ENCODE results near the gene LIX1L.

Gene LIX1L

DNA sequence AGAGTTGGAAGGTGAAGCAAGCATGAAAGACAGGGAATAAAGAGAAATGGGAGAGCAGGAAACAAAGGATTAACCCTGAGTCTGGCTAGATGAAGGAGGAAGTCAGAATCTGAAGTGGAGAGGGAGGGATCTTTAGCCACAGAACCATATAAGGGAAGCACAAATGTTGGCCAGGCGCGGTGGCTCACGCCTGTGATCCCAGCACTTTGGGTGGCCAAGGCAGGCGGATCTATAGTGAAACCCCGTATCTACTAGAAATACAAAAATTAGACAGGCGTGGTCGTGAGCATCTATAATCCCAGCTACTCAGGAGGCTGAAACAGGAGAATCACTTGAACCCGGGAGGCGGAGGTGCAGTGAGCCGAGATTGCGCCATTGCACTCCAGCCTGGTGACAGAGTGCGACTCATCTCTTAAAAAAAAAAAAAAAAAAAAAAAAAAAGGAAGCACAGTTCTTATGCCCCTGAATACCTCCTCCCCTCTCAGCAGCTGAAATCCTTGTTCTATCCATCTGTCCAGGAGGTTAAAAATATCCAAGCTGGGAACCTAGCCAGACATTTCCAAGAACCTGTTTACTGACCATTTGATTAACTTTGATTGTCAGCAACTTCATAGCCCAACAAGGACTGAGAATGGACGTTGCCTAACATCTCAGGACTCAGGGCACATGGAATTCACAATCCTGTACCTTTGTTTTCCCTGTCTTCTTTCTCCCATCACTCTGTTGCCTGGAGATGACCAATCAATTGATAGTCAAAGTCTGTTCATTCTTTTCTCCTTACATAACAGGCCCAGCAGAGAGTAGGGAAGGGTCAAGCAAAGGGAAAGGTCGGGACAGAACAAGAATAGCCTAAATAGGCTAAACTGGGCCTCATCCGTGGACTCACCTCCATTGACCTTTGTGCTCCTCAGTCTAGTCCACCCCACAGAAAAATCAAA lies 28.0 kb upstream of the LIX1L start:
- peak overlapping the region; percentile 92 for H3K27ac ChIP-seq
- DNase-seq (ENCODE audit: low read depth, low spot score): no peak

DNA sequence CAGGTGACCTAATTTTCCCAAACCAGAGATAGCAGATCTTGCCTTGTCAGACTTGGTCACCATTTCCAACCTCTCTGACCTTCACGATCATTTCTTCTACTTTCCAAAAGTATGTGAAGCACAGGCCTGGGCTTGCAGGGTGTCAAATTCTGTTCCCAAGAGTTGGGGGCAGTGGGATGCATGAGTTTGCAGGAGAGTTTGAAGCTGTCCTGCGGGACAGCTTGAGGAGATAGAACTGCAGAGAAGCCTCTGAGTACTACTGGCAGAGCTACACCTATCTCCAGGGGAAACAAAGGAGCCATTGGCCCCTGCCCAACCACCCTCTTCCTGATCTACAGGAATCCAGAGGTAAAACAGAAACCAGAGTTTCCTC lies 27.3 kb upstream of the LIX1L start:
- peak overlapping the region; percentile 92 for H3K27ac ChIP-seq
- DNase-seq (ENCODE audit: low read depth, low spot score): no peak

DNA sequence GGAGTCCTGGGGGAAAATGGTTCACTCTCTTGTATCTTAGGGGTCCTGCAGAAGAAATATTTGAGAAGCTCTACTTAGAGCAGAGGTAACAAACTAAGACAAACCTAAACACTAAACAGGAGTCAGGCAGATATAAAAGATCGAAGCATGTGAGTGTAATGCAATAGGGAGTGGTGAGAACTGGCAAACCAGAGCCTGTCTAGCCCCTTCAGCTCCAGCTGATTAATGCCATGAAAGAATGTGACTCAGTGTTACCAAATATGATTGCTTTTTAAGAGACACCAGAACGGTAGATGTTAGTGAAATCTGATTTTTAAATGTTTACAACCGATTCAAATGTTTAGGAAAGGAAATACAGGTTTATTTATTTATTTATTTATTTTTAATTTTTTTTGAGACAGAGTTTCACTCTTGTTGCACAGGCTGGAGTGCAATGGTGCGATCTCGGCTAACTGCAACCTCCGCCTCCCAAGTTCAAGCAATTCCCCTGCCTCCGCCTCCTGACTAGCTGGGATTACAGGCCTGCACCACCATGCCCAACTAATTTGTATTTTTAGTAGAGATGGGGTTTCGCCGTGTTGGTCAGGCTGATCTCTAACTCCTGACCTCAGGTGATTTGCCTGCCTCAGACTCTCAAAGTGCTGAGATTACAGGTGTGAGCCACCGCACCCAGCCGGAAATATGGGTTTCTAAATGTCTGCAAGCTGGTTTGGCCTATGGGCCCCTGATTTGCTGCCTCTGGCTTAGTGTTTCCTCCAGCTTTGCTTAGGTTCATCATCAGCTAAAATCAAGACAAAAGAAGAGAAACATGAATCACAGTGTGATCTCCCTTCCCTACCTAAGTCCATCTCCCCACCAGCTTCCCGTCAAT lies 26.4 kb upstream of the LIX1L start:
- no peak for DNase-seq (ENCODE audit: low read depth, low spot score)
- H3K27ac ChIP-seq: peak overlapping the region; percentile 92

DNA sequence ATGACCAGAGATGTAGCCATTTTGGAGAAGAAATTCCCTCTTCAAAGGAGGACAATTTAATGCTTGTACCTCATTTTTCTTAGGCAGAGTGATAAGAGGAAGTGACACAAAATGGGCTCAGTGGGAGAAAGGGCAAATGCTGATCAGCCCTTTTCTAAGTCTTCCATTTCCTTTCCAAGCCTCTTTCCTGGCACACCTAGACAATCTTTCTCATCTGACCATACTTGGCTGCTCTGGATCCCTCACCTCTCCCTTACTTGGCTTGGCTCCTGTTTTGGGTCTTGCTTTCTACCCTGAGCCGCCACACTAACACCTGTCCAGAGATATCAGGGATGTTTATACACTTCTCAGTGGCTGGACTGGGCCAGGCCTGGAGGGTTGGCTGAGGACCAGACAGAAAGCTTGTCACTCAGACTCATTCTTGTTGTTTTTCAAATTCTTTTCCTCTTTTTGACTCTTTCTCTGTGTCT lies 25.4 kb upstream of the LIX1L start:
- DNase-seq (ENCODE audit: low read depth, low spot score): no peak
- peak overlapping the region; percentile 92 for H3K27ac ChIP-seq

DNA sequence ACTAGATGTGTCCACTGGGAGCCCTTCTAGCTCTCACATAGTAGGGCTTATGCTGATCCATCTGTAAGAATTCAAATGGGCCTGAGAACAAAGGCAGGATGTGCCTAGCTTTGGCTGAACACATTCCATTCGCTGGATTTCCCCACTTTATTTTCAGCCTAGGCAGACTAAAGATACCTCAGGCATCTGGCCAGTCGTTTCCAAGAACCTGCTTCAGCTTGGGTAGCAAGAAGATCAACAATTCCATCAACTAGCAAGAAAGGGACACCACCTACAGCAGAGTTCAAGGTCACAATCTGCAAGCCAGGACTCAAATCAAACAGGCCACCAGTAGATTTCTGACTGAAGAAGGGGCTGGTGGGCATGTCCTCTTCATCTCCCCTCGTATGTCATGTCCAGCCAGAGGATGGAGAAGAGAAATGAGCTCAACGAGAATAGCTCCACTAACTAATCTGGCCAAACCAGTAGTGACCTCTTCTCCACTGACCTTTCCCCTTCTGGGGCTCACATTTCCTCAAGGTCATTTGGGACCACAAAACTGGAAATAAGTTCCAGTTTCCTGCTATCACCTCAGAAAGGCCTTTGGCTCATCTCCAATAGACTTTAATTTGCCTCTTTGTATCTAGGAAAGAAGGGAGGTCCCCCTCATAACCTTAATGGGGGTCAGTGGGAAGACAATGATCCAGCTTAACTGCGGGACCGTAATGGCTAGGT lies 24.4 kb upstream of the LIX1L start:
- no peak for DNase-seq (ENCODE audit: low read depth, low spot score)
- H3K27ac ChIP-seq: no peak overlapping the region

DNA sequence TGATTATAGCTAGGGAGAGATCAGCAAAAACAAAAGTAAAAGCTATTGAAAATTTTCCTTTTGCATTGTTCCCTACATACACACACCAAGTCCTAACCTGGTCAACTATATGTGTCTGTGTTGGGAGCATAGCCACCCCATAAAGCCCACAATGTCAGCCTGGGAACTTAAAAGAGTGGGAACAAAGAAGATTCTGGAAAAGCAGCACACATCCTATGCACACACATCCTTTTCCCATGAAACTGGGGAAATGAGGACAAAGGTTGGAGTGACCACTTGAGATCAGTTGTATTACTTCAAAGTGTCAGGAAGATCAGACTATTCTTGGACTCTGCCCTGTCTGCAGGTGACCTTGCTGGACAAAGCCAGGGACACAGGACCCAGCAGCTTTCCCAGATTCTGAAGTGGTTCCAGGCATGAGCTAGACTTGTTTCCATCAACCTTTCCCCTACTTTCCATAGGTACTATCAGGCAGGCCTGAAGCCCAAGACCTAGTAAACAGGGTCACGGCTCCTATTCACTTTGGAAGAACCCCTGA lies 22.7 kb upstream of the LIX1L start:
- peak overlapping the region; percentile 99 for H3K27ac ChIP-seq

DNA sequence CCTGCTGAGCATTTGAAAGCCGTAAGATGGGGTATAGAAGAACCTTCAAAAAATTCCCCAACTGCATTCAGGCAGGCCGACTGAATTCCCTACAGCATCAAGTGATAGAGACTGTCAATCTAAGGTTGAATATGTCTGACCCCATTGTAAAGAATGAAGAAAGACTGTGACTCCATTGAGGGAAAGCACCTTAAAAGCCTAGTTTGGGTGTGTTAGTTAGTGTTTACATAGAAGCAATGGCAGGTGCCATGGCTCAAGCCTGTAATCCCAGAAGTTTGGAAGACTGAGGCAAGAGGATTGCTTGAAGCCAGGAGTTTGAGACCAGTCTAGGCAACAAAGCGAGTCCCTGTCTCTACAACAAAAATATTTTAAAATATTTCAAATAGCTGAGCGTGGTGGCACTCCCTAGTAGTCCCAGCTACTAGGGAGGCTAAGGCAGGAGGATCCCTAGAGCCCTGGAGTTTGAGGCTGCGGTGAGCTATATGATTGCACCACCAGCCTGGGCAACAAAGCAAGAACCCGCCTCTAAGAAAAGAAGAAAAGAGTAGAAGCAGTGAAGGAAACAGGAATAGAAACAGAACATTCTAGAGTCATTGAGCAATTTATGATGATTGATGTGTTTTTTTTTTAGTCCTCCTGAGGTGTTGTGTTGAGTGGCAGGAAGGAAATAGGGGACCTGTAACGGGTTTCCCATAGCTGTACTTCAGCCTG lies 22.1 kb upstream of the LIX1L start:
- no peak for DNase-seq (ENCODE audit: low read depth, low spot score)
- peak overlapping the region; percentile 99 for H3K27ac ChIP-seq

More for the DNA sequence above, 22.7 kb upstream of the LIX1L start:
- no peak for DNase-seq (ENCODE audit: low read depth, low spot score)

DNA sequence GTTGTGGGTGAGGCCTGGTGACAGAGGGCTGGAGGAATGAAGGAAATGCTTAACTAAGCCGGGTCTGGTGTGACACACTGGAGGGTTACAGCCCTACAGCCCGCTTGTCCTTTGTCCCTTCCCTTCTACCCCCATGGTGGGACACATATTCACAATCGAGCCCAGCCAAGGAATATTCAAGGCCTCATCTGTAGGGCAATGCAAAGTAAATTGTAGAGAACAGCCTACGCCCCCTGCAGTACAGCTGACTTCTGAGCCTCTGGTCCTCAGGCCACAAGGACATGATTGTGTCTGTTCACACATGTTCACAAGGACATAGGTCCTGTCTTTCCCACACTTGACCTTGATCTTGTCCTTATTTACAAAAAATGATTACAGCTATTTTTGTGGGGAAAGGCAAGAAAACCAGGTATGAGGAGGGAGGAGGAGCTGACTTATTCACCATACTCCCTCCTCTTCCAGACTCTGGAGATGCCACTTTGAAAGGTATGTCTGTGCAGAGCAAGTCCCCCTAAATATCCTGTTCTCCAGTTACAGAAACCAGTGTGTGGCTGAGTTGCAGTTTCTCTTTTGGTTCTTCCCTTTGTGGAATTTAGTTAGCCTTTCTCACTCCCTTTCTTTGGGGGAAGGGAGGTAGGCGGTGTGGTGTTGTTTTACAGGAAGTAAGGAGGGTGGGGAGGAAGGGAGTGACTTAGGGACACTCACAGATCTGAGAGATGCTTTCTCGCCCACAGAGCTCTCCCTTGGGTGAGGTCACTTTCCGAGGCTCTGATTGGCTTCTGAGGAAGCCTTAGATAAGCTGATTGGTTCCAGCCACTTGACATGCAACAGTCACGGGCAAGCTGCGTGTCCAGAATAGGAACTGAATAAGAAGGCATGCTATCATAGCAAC lies 21.3 kb upstream of the LIX1L start:
- DNase-seq (ENCODE audit: low read depth, low spot score): peak; percentile 96
- peak overlapping the region; percentile 99 for H3K27ac ChIP-seq

DNA sequence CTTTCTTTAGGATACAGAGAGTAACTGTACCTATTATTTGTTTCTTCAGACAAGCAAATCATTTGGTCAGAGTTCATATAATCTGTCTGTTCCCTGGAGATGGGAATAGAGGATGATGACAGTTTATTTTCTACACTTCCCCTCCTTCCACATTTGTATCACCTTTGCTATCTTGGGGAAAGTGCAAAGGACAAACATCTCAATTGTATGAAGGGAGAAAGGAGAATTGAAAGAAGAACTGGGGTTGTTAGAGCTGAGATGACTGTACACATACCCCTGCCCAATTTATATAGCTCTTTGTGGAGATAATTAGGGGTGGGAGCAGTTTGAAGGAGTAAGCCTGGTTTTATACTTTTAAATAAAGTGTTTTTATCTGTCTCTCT lies 20.6 kb upstream of the LIX1L start:
- no peak for DNase-seq (ENCODE audit: low read depth, low spot score)
- H3K27ac ChIP-seq: peak overlapping the region; percentile 99

DNA sequence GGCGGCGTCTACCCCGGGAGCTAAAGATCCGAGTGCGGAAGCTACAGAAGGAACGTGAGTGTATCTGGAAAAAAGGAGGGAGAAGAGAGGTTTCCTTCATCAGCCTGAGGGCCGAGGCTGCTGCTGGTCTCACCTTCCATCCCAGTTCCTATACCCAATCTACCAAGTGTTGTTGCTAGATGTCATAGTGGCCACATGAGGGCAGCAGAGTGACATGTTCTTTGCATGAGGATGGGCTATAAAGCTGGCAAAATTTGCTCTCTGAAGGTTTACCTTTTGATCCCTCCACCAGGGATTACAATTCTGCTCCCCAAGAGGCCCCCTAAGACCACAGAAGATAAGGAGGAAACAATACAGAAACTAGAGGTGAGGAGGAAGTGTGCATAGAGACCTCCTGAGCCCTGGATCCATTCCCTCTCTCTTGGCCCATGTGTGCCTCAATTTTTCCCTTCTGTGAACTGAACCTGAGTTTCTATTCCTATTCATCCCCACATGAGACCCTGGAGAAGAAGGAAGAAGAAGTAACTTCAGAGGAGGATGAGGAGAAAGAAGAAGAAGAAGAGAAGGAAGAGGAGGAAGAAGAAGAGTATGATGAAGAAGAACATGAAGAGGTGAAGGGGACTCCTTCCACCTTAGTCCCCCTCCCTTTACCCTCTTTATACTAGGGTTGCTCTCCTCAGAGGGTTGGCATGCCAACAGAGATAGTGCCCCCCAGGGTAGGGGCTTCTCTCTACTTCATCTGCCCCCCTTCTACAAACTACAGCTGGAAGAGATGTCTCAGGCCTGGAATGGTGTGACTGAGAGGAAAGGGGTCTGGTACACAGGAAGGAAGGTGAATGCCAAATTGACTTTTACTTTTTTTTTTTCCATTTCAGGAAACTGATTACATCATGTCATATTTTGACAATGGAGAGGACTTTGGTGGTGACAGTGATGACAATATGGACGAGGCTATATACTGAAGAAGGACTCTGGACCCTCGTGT lies 20.0 kb upstream of the LIX1L start:
- peak overlapping the region; percentile 99 for H3K27ac ChIP-seq
- DNase-seq (ENCODE audit: low read depth, low spot score): no peak

DNA sequence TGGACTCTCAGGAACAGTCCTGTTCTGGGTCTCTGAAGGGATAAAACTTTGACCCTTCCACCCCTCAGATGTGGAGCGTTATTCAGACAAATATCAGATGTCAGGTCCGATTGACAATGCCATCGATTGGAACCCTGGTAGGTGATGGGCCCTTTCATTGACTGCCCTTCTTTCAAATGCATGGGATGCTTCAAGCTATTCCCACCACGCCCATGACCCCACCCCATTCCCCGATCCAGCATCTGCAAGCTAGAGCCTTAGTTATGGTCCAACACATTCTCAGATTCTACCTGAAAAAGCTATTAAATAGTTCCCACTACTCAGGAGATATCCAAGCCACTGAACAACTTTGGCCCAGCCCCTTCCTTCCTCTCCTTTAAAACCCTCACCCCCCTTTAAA lies 19.2 kb upstream of the LIX1L start:
- no peak overlapping the region for H3K27ac ChIP-seq
- no peak for DNase-seq (ENCODE audit: low read depth, low spot score)

DNA sequence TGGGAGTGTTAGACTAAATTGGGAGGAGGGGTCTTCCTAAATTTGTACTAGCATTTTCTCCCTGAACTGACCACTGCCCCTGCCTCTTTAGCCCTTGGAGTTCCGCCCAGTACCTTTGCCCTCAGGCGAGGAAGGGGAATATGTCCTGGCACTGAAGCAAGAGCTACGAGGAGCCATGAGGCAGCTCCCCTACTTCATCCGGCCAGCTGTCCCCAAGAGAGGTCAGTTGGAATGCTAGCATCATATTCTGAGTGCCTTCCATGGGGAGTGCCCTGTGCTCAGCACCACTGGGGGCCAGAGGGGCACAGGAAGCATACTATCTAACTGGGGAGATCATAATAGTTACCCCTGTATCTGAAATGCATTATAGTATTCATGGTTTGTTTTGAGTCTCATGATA lies 17.4 kb upstream of the LIX1L start:
- DNase-seq (ENCODE audit: low read depth, low spot score): no peak
- no peak overlapping the region for H3K27ac ChIP-seq

DNA sequence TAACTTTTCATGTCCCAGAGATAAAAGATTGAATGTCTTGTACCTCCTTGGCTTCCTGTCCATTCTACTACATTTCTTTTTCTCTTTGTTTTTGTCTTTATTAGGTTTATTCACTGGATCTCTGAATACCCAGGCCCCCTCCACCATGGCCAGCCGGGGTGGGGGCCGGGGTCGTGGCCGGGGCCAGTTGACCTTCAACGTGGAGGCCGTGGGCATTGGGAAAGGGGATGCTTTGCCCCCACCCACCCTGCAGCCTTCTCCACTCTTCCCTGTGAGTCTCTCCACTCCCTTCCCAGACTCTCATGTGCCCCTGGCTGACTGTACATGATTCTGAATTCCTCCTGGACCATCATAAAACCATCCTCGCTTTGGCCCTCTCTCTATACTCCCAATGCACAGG lies 16.9 kb upstream of the LIX1L start:
- no peak overlapping the region for H3K27ac ChIP-seq
- DNase-seq (ENCODE audit: low read depth, low spot score): no peak

DNA sequence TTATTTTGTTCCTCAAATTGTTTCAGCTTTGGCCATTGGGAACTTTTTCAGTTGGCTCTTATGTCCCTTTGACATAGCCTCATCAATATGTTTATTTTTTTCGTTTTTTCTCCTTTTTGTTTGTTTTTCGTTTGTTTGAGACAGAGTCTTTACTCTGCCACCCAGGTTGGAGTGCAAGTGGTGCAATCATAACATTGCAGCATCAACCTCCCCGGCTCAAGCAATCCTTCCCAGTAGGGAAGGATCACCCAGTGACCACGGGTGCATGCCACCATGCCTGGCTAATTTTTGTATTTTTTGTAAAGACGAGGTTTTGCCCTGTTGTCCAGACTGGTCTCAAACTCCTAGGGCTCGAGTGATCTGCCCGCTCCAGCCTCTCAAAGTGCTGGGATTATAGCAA lies 14.8 kb upstream of the LIX1L start:
- no peak overlapping the region for H3K27ac ChIP-seq
- DNase-seq (ENCODE audit: low read depth, low spot score): no peak

DNA sequence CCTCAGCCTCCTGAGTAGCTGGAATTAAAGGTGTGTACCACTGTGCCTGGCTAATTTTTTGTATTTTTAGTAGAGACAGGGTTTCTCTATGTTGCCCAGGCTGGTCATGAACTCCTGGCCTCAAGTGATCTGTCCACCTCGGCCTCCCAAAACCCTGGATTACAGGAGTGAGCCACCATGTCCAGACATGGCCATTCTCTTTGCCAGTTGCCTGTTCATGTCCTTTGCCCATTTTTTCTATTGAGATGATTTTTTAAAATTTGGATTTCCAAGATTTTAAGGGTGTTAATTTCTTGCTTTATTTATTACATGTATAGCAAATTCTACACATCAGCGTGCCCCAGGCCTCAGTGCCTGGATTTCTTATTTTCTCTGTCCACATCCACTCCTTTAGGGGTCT lies 9.5 kb upstream of the LIX1L start:
- DNase-seq (ENCODE audit: low read depth, low spot score): no peak

DNA sequence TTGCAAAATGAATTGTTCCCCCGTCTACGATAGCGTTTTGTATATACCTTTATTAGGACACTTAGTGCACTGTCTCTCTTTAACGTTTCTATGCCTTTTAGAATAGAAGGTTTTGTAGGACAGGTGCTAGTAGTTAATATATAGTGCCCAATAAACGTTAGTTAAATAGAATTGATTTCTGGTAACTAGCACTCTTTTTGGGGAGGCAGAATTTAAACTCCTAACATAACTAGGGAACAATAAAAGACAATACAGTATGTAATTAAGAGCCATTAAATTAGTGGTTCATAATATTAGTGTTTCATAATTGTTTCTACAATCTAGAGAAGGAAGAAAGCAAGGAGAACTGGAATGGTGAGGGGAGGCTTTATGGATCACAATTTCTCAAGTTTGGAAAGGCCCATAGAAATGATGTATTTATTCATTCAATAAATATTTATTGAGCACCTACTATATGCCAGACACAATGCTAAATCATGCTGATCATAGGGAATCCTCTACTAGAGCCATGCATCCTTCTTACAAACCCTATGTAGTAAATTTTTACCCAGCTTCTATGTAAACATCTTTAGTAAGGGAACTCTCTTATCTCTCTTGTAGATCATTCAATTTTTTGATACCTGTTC lies 7.4 kb upstream of the LIX1L start:
- no peak for DNase-seq (ENCODE audit: low read depth, low spot score)
- H3K27ac ChIP-seq: peak overlapping the region; percentile 50

More for the DNA sequence above, 9.5 kb upstream of the LIX1L start:
- no peak overlapping the region for H3K27ac ChIP-seq
